GM12878 (cell line): ENCODE measurements around the gene CRNKL1.

Experiments
- CTCF ChIP-seq, 3 experiments: IDR thresholded peaks in 2 of 3; conservative IDR thresholded peaks in 1 of 3; 2 replicates each; pipeline ENCODE4 v1.5.1; 2011; ENCODE audit warnings: low read depth in 3 of 3, low read length in 3 of 3, mild to moderate bottlenecking in 3 of 3, control low read depth in 2 of 3, moderate library complexity in 2 of 3, inconsistent platforms in 1 of 3, mixed read lengths in 1 of 3; ENCODE audit not compliant: control insufficient read depth in 2 of 3, insufficient read depth in 1 of 3; ENCODE audit errors: extremely low read depth in 1 of 3
- GATAD2B ChIP-seq: fragments of 450-650 bp; conservative IDR thresholded peaks from 2 replicates; pipeline ENCODE4 v1.6.1; 2017; ENCODE audit warnings: low read depth, mild to moderate bottlenecking, moderate library complexity
- POLR2A ChIP-seq: IDR thresholded peaks from 2 replicates; pipeline ENCODE4 v1.6.1; 2011; ENCODE audit warnings: low read depth, mild to moderate bottlenecking, low read length
- ZNF622 ChIP-seq: fragments of 450-650 bp; IDR thresholded peaks from 2 replicates; pipeline ENCODE4 v1.6.1; 2017; ENCODE audit warnings: mild to moderate bottlenecking, inconsistent platforms

DNA sequence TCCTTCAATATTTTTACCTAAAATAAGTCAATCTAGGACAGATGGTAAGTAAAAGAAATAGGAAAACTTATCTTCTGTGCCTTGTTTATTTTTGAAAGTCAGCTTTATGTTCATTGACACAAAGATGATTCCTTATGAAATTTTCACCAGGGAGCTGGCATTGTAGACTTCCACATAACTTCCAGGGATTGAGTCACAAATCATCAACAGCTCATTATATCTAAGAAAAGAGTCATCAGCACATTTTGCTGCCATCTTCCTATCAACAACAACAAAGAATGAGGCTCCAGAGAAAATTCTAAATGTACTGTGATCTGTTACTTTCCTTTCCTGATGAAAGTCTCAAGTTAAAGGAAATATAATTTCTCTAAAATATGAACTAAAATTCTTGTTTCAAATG, 48.6 kb upstream of the CRNKL1 start:
- TF ChIP-seq ZNF622 (no peak), GATAD2B (no peak), CTCF (IDR thresholded peaks at IDR 0.05 in 2 of 3, conservative IDR thresholded peaks at IDR 0.05 in 1 of 3; ENCODE audit: control insufficient read depth in 2 of 3, extremely low read depth in 1 of 3, insufficient read depth in 1 of 3, low read depth in 3 of 3, low read length in 3 of 3) (no peak), POLR2A (no peak)
